ENCODE data around the gene TBX1.

The TBX1 gene

GRCh38 chr22:19793161-19793560 lies 32.6 kb downstream of the TBX1 start:
- Histone ChIP-seq H3K9me3 (ENCODE audit: control insufficient read depth, insufficient read depth, low read length) (no peaks in the 10 kb centered on the region), H3K4me1 (ENCODE audit: control insufficient read depth, low read length) (no peaks in the 10 kb centered on the region), H3K9me2 (replicated peaks; ENCODE audit: control insufficient read depth, low read length) (no peaks in the 10 kb centered on the region), H3K4me3 (ENCODE audit: low read length) (no peak overlapping the region), H3K36me3 (ENCODE audit: control insufficient read depth, low read length) (no peaks in the 10 kb centered on the region), H3K27me3 (ENCODE audit: control insufficient read depth, low read length) (no peaks in the 10 kb centered on the region), H3K4me2 (ENCODE audit: low read length) (no peak overlapping the region), H3K27ac (ENCODE audit: low read depth, low read length) (no peak overlapping the region), H3F3A (ENCODE audit: control insufficient read depth, insufficient read depth) (no peaks in the 10 kb centered on the region), H3K79me2 (ENCODE audit: control insufficient read depth, low read length) (no peaks in the 10 kb centered on the region), H4K20me1 (ENCODE audit: control insufficient read depth, insufficient read depth, low read depth, low read length) (no peaks in the 10 kb centered on the region)
- TF ChIP-seq EZH2phosphoT487 (IDR thresholded peaks at IDR 0.05; ENCODE audit: borderline replicate concordance, low read length): no peak
- no peak for TF ChIP-seq CTCF (IDR thresholded peaks at IDR 0.05; ENCODE audit: low read depth, low read length, poor library complexity, severe bottlenecking)

- TF ChIP-seq EZH2phosphoT487 (IDR thresholded peaks at IDR 0.05; ENCODE audit: borderline replicate concordance, low read length): no peak
- Histone ChIP-seq H3K27me3 (ENCODE audit: control insufficient read depth, low read length) (no peaks in the 10 kb centered on the region), H3K36me3 (ENCODE audit: control insufficient read depth, low read length) (no peaks in the 10 kb centered on the region)
Observed at GRCh38 chr22:19793661-19794310, 33.2 kb downstream of the TBX1 start.

GRCh38 chr22:19795617-19796008 lies 35.0 kb downstream of the TBX1 start:
- H3K4me1 ChIP-seq (ENCODE audit: control insufficient read depth, low read length): no peaks in the 10 kb centered on the region
- no peaks in the 10 kb centered on the region for H3K79me2 ChIP-seq (ENCODE audit: control insufficient read depth, low read length)
- H3K27me3 ChIP-seq (ENCODE audit: control insufficient read depth, low read length): no peaks in the 10 kb centered on the region
- H3K4me3 ChIP-seq (ENCODE audit: low read length): no peak overlapping the region
- no peaks in the 10 kb centered on the region for H3F3A ChIP-seq (ENCODE audit: control insufficient read depth, insufficient read depth)
- no peaks in the 10 kb centered on the region for H3K9me2 ChIP-seq (replicated peaks; ENCODE audit: control insufficient read depth, low read length)
- TF ChIP-seq CTCF (IDR thresholded peaks at IDR 0.05; ENCODE audit: low read depth, low read length, poor library complexity, severe bottlenecking) (no peak), EZH2phosphoT487 (IDR thresholded peaks at IDR 0.05; ENCODE audit: borderline replicate concordance, low read length) (no peak)
- no peaks in the 10 kb centered on the region for H3K9me3 ChIP-seq (ENCODE audit: control insufficient read depth, insufficient read depth, low read length)
- no peak overlapping the region for H3K4me2 ChIP-seq (ENCODE audit: low read length)
- no peaks in the 10 kb centered on the region for H4K20me1 ChIP-seq (ENCODE audit: control insufficient read depth, insufficient read depth, low read depth, low read length)
- H3K36me3 ChIP-seq (ENCODE audit: control insufficient read depth, low read length): no peaks in the 10 kb centered on the region
- H3K27ac ChIP-seq (ENCODE audit: low read depth, low read length): no peak overlapping the region

More at GRCh38 chr22:19793661-19794310, 33.2 kb downstream of the TBX1 start:
- no peaks in the 10 kb centered on the region for H4K20me1 ChIP-seq (ENCODE audit: control insufficient read depth, insufficient read depth, low read depth, low read length)
- no peak overlapping the region for H3K27ac ChIP-seq (ENCODE audit: low read depth, low read length)
- no peak overlapping the region for H3K4me3 ChIP-seq (ENCODE audit: low read length)
- H3K79me2 ChIP-seq (ENCODE audit: control insufficient read depth, low read length): no peaks in the 10 kb centered on the region
- H3K4me2 ChIP-seq (ENCODE audit: low read length): no peak overlapping the region
- H3F3A ChIP-seq (ENCODE audit: control insufficient read depth, insufficient read depth): no peaks in the 10 kb centered on the region
- no peaks in the 10 kb centered on the region for H3K4me1 ChIP-seq (ENCODE audit: control insufficient read depth, low read length)
- H3K9me3 ChIP-seq (ENCODE audit: control insufficient read depth, insufficient read depth, low read length): no peaks in the 10 kb centered on the region
- no peaks in the 10 kb centered on the region for H3K9me2 ChIP-seq (replicated peaks; ENCODE audit: control insufficient read depth, low read length)

- no peaks in the 10 kb centered on the region for H3K79me2 ChIP-seq (ENCODE audit: control insufficient read depth, low read length)
- no peak for TF ChIP-seq CTCF (IDR thresholded peaks at IDR 0.05; ENCODE audit: low read depth, low read length, poor library complexity, severe bottlenecking)
- no peak for TF ChIP-seq EZH2phosphoT487 (IDR thresholded peaks at IDR 0.05; ENCODE audit: borderline replicate concordance, low read length)
Observed at GRCh38 chr22:19796160-19796559, 35.6 kb downstream of the TBX1 start.

More at GRCh38 chr22:19796160-19796559, 35.6 kb downstream of the TBX1 start:
- H3F3A ChIP-seq (ENCODE audit: control insufficient read depth, insufficient read depth): no peaks in the 10 kb centered on the region
- H3K27me3 ChIP-seq (ENCODE audit: control insufficient read depth, low read length): no peaks in the 10 kb centered on the region
- no peaks in the 10 kb centered on the region for H3K9me3 ChIP-seq (ENCODE audit: control insufficient read depth, insufficient read depth, low read length)
- H4K20me1 ChIP-seq (ENCODE audit: control insufficient read depth, insufficient read depth, low read depth, low read length): no peaks in the 10 kb centered on the region
- H3K9me2 ChIP-seq (replicated peaks; ENCODE audit: control insufficient read depth, low read length): no peaks in the 10 kb centered on the region
- no peak overlapping the region for H3K4me2 ChIP-seq (ENCODE audit: low read length)
- H3K4me1 ChIP-seq (ENCODE audit: control insufficient read depth, low read length): no peaks in the 10 kb centered on the region
- H3K4me3 ChIP-seq (ENCODE audit: low read length): no peak overlapping the region
- no peaks in the 10 kb centered on the region for H3K36me3 ChIP-seq (ENCODE audit: control insufficient read depth, low read length)
- H3K27ac ChIP-seq (ENCODE audit: low read depth, low read length): no peak overlapping the region

Measured in DOHH2 (cell line).